HG03571 (cell line): ENCODE data around the gene P2RX7.

Experiments used
- ATAC-seq: cut with Tn5 transposase; IDR thresholded peaks from one replicate; pipeline ENCODE4 v1.9.1; 2021; ENCODE audit not compliant: unreplicated experiment

Gene P2RX7

DNA sequence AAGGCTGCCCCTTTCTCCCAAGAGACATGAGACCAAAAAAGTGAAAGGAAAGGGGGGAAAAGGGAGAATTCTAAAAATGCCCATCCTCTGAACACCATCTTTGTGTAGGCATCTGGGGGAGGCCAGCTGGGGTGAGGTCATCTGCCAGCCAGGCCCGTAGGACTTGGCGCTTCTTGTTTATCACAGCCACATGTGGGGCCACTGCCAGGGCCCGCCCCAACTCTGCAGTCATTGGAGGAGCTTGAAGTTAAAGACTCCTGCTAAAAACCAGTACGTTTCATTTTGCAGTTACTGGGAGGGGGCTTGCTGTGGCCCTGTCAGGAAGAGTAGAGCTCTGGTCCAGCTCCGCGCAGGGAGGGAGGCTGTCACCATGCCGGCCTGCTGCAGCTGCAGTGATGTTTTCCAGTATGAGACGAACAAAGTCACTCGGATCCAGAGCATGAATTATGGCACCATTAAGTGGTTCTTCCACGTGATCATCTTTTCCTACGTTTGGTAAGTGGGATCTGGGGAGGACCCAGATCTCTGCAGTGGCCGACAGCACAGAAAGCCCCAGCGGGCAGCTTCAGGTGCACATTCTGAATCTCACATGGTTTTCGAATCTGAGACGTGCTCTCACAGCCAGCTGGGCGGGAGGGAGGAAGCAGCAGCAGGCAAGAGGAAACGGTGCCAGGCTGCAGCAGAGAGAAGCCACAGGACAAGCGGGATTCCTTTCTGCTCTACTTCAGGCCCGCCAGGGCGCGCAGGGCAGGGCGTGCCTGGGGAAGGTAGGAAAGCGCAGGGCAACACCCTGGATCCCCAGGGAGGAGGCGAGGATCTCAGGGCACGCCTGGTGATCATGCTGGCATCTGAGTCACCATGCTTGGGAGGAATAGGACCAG is at the start of gene P2RX7:
P2RX7 (plus strand) TSS at position 276 of the 881 bp plus-strand sequence; CDS start at position 371, 95 bp downstream.
- no peak for ATAC-seq

DNA sequence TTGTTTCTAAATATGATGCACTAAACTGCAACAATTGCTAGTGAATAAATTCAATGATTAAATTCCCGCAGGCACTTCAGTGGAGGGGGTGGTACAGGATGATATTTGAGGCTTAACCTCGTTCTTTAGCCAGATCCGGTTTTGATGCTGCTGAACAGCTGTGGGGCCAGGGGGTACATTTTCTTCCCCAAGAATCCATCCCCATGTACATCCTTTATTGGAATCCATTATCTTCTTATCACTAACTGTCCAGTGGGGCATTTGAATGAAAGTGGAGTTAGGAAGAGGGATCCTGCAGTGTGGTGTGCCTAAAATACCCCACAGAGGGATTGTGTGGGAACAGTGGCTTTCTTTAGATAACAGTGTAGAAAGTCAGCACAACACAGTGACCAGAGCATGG is 48.4 kb upstream of the P2RX7 start:
- ATAC-seq, result no peak

DNA sequence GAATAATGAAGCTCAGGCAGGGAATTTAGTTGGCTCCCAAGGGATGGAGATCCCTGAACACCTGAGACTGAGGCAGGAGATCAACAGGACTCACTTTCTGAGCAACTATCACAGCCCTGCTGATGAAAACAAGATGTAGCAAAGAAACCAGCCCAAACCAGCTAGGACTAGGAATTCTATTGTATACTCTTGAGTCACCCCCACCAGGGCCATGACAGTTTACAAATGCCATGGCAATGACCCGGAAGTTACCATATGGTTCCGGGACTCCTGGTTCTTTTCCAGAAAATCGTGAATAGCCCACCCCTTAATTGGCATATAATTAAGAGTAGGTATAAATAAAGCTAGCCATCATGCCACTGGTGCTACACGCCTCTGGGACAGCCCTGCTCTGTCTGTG is 47.6 kb upstream of the P2RX7 start:
- no peak for ATAC-seq

DNA sequence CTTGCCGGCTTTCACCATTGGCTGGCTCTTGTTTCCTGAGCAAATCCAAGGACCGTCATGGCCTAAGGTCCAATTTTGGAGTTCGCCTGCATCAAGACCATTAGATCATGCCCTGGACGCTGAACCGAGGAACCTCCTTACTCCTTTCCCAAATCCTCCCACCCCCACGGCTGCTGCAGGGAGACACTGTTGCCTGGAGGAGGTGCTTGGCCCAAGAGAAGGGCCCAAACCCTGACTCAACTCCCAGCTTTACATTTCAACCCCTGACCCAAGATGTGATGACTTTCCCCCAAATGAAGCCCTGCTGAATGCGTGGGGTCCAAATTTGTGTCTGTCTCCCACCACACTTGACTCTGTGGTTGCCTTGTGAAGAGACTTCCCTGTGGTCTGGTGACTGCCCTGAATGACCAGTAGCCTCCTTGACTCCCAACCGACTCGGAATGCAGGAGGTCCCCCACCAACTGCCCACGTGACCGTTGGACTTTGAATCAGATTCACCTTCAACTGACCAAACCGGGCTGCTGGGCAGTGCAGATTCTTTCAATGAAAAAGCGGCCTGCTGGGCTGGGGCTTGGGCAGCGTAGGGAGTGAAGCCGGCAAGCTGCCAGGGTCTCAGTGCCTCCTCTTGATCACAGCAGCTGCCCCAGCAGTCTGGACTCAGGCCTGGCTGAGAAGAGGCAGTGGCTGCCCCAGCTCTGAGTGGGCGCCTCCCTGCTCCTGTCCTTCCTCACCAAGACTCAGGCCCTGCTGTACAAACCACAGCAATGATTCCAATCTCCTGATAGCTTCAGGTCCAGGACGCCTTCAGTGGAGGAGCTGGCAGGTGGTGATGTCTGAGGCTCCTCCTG is 46.9 kb upstream of the P2RX7 start:
- no peak for ATAC-seq

DNA sequence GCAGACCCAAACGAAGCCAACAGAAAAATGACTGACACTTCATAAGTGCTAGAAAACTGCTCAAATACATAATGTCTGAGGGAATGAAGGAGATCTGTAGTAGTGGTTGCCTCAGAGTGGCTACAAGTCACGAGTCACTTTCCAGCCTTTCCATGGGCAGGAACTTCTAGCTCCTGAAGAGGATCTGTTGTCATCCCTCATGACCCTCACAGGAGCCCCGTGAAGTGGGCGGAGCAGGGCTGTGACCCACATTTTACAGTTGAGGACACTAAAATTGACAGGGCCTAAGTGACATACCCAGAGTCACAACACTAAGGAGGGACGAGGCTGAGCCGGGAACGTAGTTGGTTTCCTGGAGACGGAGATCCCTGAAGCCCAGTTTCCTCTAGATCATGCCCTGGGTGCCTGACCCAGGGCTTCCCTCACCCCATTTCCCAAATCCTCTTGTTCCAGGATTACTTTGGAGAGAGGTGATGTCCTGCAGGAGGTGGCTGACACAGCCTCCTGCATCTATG is 45.8 kb upstream of the P2RX7 start:
- ATAC-seq, result no peak

DNA sequence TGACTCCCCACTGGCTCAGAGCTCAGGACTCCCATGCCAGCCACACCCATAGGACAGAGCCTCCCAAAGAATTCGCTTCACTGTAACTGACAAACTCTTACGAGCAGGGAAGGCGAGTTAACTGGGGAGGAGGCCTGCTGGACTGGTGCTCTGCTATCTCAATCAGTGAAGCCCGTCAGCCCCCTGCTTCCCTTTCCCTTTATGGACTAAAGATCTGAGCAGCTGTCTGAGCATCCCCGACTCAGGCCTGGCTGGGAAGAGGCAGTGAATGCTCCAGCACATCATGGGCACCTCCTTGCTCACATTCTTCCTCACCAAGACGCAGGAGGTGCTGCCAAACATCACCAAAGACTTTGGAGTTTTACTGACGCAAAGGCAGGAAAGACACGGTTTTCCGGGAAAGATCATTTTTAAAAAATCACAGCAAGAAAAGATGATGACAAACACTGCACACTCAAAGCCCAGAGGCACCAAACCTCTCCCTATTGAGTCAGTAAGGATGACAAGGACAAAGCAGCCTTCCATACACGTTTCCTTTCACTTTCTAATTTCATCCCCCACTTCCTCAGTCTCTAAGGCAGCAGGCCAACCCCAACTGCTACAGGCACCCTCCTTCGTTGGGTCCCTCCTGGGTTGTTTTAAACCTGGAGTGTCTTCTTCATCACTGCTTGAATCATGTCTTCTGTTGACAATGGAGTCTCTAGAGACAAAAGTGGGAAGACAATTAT is 45.0 kb upstream of the P2RX7 start:
- no peak for ATAC-seq

DNA sequence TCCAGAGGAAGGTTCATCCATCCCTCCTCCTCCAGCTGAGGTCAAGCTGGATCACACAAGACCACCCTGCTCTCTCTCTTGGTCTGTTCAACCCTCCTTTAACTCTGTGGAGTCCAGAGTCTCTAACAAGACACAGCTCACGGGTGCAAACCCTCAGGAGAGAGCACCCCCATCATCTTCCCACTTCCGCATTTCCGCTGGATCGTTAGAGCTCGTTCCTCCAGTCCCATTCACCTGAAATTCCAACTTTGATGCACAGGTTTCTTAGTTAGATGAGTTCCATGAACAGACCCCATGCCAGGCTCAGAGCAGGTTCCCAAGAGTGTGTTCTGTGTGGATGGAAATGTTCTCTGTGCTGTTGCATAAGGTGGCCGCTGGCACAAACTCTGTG is 44.5 kb upstream of the P2RX7 start:
- ATAC-seq, result no peak

DNA sequence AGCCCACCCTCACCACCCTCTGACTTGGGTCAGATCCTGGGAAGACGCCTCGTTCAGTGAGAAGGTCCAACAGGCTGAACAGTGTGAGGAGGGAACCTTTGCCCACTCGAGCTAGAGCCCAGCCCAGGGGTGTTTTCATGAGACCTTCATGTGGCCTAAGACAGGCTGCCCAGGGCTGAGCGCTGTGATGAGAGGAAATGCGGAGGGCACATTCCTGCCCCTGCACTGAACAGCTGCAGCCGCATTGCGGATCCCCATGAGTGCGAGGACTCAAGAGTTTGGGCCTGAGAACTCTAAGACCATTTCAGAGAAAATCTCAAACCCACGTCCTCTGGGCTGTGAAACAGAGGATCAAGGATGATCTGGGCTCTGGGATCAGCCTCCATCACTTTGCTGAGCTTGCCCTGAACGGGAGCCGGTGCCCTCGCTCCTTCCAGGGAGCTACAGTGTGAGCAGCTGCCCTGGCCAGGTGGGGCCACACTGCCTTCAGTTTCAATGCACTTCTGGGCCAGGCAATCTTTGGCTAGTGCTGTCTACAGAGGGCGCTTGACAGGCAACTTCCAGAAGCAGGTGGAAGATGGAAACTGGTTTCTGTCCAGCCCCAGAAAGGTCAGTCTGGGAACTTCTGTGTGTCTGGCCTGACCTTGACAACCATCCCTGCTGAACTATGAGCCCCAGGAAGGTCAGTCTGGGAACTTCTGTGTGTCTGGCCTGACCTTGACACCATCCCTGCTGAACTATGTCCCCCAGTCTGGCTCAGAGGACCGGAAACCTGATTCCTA is 43.5 kb upstream of the P2RX7 start:
- no peak for ATAC-seq

DNA sequence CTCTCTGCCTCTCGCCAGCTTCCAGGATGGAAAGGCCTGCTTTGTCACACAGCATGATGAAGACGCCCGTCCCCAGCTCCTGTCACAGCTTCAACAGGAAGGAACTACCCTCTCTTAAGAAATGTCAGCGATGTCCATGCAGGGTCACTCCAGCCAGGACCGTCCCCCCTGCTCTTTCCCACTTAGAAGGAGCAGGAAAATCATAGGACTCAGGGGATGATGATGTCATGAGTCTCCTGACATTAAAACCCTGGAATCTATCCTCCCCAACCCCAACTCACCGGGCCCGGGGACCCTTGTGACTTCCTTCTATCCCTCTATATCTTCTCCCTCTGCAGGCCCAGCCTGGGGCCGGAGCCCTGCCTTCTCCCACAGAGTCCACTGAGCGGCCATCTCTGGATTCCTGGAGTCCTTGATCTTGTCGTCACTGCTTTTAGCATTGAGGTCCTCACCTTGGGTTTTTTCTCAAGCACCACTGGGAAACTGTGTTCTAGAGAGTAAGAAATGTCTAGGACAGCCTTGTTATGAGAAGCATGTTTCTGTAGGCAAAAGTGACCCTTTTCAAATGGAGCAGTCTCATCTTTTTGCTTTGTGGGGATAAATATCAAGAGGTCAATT is 42.8 kb upstream of the P2RX7 start:
- ATAC-seq, result no peak

DNA sequence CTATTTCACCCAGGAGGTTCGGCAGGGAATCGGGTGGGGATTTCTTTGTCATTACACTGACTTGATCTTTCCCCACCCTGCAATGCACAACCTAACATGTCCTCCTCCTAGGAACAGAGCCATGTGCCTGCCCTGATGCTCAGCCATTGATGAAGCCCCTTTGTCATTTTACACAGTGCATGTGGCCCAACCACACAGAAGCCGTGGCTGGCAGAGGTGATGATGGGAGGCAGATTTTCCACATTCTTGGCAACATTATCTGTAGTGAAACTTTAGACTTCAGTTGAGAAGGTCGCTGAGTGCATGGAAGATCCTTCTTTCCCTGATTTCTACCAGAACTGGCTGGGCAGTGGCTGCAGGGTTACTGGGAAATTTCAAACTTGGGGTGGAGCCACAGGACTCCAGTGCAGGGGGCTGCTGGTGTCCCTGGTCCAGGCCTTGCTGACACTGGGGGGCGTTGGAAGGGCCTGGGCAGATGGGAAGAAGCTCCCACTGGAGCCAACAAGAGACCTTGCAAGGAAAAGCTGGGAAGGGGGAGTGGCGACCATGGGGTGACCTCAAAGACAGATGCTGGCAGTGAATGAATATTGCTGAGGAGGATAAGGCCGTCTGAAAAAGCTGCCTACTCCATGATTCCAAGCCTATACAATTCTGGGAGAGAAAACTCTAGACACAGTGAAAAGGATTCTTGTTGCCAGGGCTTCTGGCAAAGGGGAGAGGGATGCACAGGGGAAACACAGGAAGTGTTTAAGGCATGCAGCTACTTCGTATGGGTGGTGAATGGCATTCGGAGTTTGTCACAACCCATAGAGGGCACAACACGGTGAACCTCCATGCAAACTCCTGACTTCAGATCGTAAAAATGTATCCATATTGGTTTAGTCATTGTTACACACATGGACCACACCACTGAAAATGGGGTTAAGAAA is 41.8 kb upstream of the P2RX7 start:
- no peak for ATAC-seq

DNA sequence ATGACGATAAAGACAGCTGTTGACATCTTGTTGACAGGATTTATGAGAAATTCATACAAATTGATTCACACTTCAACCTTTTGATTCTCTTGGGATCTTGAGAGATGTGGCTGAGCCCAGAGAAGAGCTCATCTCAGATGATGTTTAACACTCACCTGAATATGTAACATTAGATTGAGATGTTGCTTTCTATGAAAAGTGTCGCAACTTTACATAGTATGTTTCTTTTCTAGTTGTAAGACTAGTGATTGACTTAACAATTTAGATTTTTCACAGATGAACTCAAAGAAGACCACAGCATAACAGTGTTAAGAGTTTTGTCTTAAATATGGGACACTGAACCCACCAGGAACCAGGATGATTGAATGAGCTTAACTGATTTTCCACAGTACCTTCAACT is 40.6 kb upstream of the P2RX7 start:
- no peak for ATAC-seq

DNA sequence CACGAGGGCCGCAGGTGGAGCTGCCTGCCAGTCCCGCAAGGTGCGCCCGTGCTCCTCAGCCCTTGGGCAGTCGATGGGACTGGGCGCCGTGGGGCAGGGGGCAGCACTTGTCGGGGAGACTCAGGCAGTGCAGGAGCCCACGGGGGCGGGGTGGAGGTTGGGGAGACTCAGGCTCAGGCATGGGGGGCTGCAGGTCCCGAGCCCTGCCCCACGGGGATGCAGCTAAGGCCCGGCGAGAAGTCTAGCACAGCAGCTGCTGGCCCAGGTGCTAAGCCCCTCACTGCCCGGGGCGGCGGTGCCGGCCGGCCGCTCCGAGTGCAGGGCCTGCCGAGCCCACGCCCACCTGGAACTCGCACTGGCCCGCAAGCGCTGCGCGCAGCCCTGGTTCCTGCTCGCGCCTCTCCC is 39.2 kb upstream of the P2RX7 start:
- ATAC-seq, result no peak

DNA sequence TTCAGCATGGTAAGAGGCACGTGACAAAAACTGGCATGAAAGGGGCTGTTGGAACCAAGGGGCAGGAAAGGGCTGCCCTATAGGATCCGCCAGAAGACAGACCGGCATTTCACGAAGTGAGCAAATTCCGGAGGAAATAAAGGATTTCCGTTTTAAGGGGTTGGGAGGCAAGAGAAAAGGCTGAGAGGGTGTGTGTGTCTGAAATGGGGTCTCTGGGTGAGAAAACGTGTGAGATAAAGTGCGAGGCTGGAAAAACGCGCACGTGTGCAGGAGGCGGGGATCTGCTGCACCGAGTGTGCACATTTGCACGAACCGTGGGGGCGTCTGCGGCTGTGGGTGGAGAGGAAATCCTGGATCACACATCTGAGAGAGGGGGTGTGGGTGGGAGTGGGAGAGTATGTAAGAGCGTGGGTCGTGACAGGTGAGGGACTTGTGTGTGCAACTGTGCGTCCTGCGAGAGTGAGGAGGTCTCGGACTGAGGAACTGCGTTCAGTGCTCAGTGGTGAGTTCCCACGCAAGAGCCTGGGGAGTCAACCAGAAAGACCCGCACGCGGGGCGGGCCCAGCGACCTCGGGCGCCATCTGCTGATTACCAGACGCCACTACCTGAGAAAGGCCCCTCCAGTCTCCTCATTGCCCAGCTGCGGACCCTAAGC is 37.0 kb upstream of the P2RX7 start:
- peak; percentile 59 for ATAC-seq

DNA sequence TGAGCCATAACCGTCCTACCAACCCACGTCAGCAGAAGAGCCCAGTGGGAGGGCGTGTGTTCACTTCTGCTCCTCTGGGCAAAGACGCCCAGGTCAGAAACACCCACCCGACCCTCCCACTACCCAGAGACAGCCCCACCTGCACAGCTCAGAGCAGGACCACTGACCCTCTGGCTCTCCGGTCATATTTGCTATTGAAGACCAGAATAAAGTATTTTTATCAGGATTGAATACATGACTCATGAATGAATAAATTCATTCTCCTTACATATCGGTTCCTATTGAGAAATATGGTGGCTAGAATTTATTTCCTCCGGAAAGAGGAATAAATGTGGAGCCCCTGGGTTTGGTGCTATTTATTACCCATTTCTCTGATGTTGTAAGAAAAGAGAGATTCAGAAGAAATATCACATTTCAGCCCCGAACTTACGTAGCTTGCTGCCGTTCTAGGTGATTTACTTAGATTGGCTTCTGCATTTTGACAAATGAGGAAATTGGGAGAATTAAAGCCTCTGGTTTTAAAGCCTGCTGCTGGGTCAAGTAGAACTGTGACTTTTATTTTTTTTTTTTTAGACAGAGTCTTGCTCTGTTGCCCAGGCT is 36.4 kb upstream of the P2RX7 start:
- no peak for ATAC-seq

DNA sequence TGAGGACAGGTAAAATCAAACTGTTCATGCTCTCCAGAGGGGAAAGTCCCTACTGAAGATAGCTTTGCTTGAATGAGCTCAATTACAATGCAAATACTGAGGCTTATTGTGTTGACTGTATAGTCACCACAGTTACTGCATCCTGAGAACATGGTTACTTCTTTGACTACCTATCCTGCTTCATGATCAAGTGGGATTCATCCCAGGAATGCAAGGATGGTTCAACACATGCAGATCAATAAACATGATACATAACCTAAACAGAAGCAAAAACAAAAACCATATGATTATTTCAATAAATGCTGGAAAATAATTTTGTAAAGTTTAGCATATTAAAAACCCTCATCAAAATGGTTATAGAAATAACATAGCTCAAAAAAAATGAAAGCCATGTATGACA is 32.9 kb upstream of the P2RX7 start:
- ATAC-seq, result no peak

DNA sequence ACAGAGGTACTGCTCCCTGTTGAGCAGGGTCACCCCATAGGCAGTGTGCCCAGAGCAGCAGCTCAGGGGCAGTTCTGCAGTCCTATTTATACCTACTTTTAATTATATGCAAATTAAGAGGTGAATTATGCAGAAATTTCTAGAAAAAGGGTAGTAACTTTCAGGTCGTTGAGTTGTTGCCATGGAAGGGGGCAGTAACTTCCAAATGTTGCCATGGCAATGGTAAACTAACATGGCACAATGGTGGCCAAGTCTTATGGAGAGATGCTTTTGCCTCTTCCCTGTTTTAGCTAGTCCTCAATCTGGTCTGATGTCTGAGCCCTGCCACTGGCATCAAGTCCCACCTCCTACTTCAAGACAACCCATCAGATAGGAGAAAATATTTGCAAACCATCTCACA is 30.4 kb upstream of the P2RX7 start:
- no peak for ATAC-seq

DNA sequence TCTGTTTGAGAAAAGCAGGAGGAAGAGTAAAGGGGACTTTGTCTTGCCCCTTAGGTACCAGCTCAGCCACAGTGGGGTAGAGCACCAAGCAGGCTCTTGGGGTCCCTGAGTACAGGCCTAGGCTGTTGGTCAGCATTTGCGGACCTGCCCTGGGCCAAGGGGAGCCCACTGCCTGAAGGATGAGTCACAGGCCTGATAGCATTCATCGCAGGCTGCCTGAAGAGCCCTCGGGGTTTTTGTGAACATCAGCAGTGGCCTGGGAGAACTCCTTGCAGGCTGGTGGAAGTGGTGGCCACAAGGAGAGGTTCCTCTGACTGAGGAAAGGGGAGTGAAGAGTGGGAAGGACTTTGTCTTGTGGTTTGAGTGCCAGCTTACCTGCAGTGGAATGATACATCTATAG is 25.0 kb upstream of the P2RX7 start:
- ATAC-seq, result no peak

DNA sequence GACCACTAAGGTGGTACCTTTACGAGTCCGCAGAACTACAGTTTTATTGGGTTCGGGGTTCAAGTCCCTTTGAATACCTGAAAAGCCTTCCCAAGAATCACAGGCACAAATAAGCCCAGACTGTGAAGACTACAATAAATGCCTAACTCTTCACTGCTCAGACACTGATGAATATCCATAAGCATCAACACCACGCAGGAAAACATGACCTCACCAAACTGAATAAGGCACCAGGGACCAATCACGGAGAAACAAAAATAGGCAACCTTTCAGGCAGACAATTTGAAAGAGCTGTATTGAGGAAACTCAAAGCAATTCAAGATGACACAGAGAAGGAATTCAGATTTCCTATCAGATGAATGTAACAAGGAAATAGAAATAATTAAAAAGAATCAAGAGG is 24.2 kb upstream of the P2RX7 start:
- no peak for ATAC-seq
